DMS114 treated with DMSO at 0.1 percent for 48 hours (cell line): ENCODE measurements around the gene AKT2.

Experiments
- DNase-seq: peaks from one replicate; lab custom pipeline; 2025; ENCODE audit not compliant: unreplicated experiment; lab: John Stamatoyannopoulos, UW

Gene AKT2

GRCh38 chr19:40238775-40239174 lies 46.4 kb downstream of the AKT2 start:
- DNase-seq: no peak

GRCh38 chr19:40237791-40238190 lies 47.4 kb downstream of the AKT2 start:
- DNase-seq: no peak

GRCh38 chr19:40236366-40236765 lies 48.8 kb downstream of the AKT2 start:
- DNase-seq: no peak

- DNase-seq: no peak
Observed at GRCh38 chr19:40236026-40236355, 49.2 kb downstream of the AKT2 start.

- no peak for DNase-seq
Observed at GRCh38 chr19:40235238-40236025, 49.7 kb downstream of the AKT2 start.

GRCh38 chr19:40234429-40235237 lies 50.5 kb downstream of the AKT2 start:
- no peak for DNase-seq

- DNase-seq: no peak
Observed at GRCh38 chr19:40233811-40234389, 51.2 kb downstream of the AKT2 start.

- no peak for DNase-seq
Observed at GRCh38 chr19:40232949-40233810, 52.0 kb downstream of the AKT2 start.

GRCh38 chr19:40232479-40232878 lies 52.7 kb downstream of the AKT2 start:
- DNase-seq: no peak

GRCh38 chr19:40231544-40232424 lies 53.4 kb downstream of the AKT2 start:
- DNase-seq: no peak

- no peak for DNase-seq
Observed at GRCh38 chr19:40231057-40231456, 54.1 kb downstream of the AKT2 start.

- no peak for DNase-seq
Observed at GRCh38 chr19:40229926-40230417, 55.2 kb downstream of the AKT2 start.

- no peak for DNase-seq
Observed at GRCh38 chr19:40229484-40229883, 55.7 kb downstream of the AKT2 start.

GRCh38 chr19:40228863-40229262 lies 56.3 kb downstream of the AKT2 start:
- no peak for DNase-seq

- DNase-seq: no peak
Observed at GRCh38 chr19:40228346-40228745, 56.8 kb downstream of the AKT2 start.

GRCh38 chr19:40225440-40226305 lies 59.5 kb downstream of the AKT2 start:
- DNase-seq: no peak

- DNase-seq: no peak
Observed at GRCh38 chr19:40224342-40225150, 60.6 kb downstream of the AKT2 start.

- no peak for DNase-seq
Observed at GRCh38 chr19:40223135-40223822, 61.9 kb downstream of the AKT2 start.
